ENCODE data around the gene ARHGAP15.

DNA sequence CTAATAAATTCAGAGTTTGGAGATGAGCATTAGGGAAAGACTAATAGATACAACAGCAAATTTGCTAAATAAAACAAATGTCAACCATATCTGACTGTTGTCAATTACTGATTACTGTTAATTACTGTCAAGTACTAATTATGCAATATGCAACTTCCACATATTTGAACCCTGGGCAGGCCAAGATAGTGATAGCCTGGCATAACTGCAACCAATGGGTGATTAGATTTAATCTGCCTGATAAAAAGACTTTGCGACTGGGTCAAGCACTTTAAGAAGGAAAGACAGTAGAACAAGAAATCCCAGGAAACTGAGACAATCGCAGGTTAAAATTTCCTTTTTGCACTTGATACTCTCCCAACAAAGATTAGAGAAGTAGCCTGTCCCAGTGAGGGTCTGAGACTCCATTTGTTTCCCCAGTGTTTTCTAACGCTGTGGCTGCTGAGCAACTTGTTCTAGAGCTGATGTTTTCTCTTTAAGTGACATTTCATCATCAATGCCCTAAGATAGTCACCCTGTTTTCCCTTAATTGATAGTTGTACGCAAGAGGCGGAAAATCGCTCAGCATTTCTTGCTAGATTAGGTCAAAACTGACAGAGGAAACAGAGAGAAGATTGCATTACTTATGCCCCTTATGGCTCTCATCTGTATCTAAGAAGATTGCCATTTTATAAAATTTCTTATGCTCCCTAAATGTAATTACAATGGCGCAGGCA is 17.8 kb downstream of the ARHGAP15 start:
- TF ChIP-seq, protein P1, sequence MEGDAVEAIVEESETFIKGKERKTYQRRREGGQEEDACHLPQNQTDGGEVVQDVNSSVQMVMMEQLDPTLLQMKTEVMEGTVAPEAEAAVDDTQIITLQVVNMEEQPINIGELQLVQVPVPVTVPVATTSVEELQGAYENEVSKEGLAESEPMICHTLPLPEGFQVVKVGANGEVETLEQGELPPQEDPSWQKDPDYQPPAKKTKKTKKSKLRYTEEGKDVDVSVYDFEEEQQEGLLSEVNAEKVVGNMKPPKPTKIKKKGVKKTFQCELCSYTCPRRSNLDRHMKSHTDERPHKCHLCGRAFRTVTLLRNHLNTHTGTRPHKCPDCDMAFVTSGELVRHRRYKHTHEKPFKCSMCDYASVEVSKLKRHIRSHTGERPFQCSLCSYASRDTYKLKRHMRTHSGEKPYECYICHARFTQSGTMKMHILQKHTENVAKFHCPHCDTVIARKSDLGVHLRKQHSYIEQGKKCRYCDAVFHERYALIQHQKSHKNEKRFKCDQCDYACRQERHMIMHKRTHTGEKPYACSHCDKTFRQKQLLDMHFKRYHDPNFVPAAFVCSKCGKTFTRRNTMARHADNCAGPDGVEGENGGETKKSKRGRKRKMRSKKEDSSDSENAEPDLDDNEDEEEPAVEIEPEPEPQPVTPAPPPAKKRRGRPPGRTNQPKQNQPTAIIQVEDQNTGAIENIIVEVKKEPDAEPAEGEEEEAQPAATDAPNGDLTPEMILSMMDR (IDR thresholded peaks at IDR 0.05), result no peak
- no peak for TF ChIP-seq POLR2A (IDR thresholded peaks at IDR 0.05)

Measured in vagina (tissue), 2 donors.